Measurements from ENCODE around the gene CCT7. TPM values are rescaled to one million over a fixed set of nuclear protein-coding genes. Genes with fewer than 3 reads are reported as not detected.

The CCT7 gene
- total RNA-seq, 1 donor from 2014 or later = 446 TPM

DNA sequence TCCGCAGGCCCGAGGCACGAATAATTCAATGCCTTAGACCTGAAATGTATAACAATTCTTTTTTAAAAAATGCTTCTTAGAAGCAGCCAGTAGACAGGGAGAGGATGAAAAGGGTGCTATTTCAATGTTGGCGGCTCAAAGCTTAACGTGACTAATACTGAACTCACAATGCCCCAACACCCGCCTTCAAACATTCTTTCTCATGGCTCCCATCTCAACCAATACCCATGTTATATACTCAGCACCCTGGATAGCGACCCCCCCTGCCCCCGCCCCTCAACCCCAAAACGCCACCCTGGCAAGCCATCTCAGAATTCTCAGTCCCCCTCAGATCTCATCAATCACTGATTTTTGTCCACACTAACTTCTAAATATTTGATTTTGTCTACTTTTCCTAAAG, 45.7 kb downstream of the CCT7 start:
- Mint-ChIP-seq H3K4me1 (no peaks in the 10 kb centered on the region), H3K36me3 (ENCODE audit: low read depth) (no peaks in the 10 kb centered on the region), H3K27ac (ENCODE audit: unreplicated experiment) (no peak overlapping the region), H3K4me3 (peak overlapping the region; percentile 44), H3K9me3 (no peaks in the 10 kb centered on the region), H3K27me3 (ENCODE audit: low read depth) (peaks cover 52% of the 10 kb centered on the region)
- no peak for DNase-seq (ENCODE audit: low read depth, low spot score)
- TF ChIP-seq, protein P1, sequence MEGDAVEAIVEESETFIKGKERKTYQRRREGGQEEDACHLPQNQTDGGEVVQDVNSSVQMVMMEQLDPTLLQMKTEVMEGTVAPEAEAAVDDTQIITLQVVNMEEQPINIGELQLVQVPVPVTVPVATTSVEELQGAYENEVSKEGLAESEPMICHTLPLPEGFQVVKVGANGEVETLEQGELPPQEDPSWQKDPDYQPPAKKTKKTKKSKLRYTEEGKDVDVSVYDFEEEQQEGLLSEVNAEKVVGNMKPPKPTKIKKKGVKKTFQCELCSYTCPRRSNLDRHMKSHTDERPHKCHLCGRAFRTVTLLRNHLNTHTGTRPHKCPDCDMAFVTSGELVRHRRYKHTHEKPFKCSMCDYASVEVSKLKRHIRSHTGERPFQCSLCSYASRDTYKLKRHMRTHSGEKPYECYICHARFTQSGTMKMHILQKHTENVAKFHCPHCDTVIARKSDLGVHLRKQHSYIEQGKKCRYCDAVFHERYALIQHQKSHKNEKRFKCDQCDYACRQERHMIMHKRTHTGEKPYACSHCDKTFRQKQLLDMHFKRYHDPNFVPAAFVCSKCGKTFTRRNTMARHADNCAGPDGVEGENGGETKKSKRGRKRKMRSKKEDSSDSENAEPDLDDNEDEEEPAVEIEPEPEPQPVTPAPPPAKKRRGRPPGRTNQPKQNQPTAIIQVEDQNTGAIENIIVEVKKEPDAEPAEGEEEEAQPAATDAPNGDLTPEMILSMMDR (conservative IDR thresholded peaks at IDR 0.05) = no peak

DNA sequence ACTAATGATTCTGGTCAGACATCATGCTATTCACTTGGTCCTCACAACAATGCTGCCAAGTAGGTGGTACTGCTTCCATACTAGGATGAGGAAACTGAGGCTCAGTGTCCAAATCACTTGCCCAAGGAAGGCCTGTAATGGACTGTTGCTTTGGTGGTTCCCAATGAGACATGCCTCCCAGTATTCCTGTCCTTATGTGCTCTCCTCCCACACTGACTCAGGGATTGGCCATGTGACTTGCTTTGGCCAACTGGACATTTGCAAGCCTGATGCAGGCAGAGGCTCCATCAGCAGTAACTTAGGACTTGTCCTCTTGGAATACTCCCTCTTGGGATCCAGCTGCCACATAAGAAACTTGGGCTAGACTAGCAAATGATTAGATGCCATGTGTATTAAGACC, 47.1 kb downstream of the CCT7 start:
- Mint-ChIP-seq H3K4me3 (no peak overlapping the region), H3K36me3 (ENCODE audit: low read depth) (no peaks in the 10 kb centered on the region), H3K27ac (ENCODE audit: unreplicated experiment) (no peak overlapping the region), H3K27me3 (ENCODE audit: low read depth) (peaks cover 64% of the 10 kb centered on the region), H3K9me3 (no peaks in the 10 kb centered on the region), H3K4me1 (no peaks in the 10 kb centered on the region)
- DNase-seq (ENCODE audit: low read depth, low spot score) = no peak
- TF ChIP-seq, protein P1 (conservative IDR thresholded peaks at IDR 0.05) = no peak

- TF ChIP-seq, protein P1 (conservative IDR thresholded peaks at IDR 0.05) = no peak
- peaks cover 76% of the 10 kb centered on the region for H3K27me3 Mint-ChIP-seq (ENCODE audit: low read depth)
These were observed 48.9 kb downstream of the CCT7 start for GRCh38 chr2:73282924-73283544.

DNA sequence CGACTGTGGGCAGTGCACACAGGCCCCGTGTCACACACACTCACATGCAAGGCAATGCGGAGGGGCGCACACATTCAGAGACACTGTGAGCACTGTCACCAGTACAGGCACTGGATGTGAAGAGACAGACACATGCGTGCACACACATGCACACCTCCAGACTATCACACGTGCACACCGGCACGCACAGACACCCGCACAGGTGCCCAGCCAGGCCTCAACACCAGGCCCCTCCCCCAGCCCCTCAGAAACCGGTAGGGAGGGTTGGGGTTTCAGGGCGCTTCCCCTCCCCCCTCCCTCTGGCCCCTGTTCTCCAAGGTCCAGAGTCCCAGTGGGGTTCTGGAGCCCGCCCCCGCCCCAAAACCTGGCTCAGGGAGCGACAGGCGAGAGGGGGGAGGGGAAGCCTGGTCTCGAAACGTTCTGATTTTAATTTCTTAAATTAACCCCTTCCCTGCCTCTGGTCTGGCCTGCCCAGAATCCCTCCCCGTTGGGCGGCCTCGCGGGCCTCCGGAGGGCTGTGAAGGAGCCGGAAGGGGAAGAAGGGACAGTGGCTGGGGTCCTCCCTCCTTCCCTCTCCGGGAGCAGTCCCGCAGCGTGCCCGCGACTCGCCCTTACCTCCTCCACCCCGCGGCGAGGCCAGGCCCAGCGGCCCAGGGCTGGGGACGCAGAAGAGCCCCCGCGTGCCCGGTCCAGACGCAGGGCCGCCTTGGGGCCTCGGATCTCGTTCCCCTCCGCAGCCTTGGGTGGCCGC, 49.6 kb downstream of the CCT7 start:
- no peak for DNase-seq (ENCODE audit: low read depth, low spot score)
- peak overlapping the region; percentile 85 for H3K4me3 Mint-ChIP-seq
- no peaks in the 10 kb centered on the region for H3K4me1 Mint-ChIP-seq
- TF ChIP-seq, protein P1 (conservative IDR thresholded peaks at IDR 0.05) = no peak
- H3K9me3 Mint-ChIP-seq = no peaks in the 10 kb centered on the region
- peak overlapping the region; percentile 31 for H3K27ac Mint-ChIP-seq (ENCODE audit: unreplicated experiment)
- H3K36me3 Mint-ChIP-seq (ENCODE audit: low read depth) = no peaks in the 10 kb centered on the region
- H3K27me3 Mint-ChIP-seq (ENCODE audit: low read depth) = peaks cover 76% of the 10 kb centered on the region

More at GRCh38 chr2:73282924-73283544, 48.9 kb downstream of the CCT7 start:
- no peak for DNase-seq (ENCODE audit: low read depth, low spot score)
- Mint-ChIP-seq H3K9me3 (no peaks in the 10 kb centered on the region), H3K4me1 (no peaks in the 10 kb centered on the region), H3K27ac (ENCODE audit: unreplicated experiment) (no peak overlapping the region), H3K36me3 (ENCODE audit: low read depth) (no peaks in the 10 kb centered on the region), H3K4me3 (peak overlapping the region; percentile 85)

GRCh38 chr2:73284296-73285158, 50.4 kb downstream of the CCT7 start, which contains the start of gene FBXO41:
Gene FBXO41 (minus strand): TSS chr2:73284478. CDS start chr2:73269630, 14,848 bp downstream.
- Mint-ChIP-seq H3K4me1 (no peaks in the 10 kb centered on the region), H3K4me3 (peak within 1 kb of the TSS; percentile 85), H3K27me3 (ENCODE audit: low read depth) (peaks cover 76% of the 10 kb centered on the region), H3K9me3 (no peaks in the 10 kb centered on the region), H3K36me3 (ENCODE audit: low read depth) (no peaks in the 10 kb centered on the region), H3K27ac (ENCODE audit: unreplicated experiment) (peak within 1 kb of the TSS; percentile 31)
- TF ChIP-seq, protein P1 (conservative IDR thresholded peaks at IDR 0.05) = no peak
- DNase-seq (ENCODE audit: low read depth, low spot score) = peak; percentile 32
